Urinary bladder (tissue), 4 donors: ENCODE results near the gene RBMS3. TPM values are rescaled to one million over a fixed set of nuclear protein-coding genes. Genes with fewer than 3 reads are reported as not detected.
"Not testable (repeated sequence)": the region's sequence is repeated elsewhere in the genome, so short reads cannot be mapped to it uniquely, and the experiment has no call there.

ENCODE experiments used
- DNase-seq: peaks from one replicate; pipeline ENCODE4 v3.0.0-alpha.2; 2015; ENCODE audit errors: extremely low spot score
- H3K27ac ChIP-seq: one replicate; pipeline ENCODE4 v1.5.1; 2013; ENCODE audit warnings: low read depth, mild to moderate bottlenecking, moderate library complexity
- H3K36me3 ChIP-seq: one replicate; pipeline ENCODE4 v1.6.1; 2013; ENCODE audit warnings: mild to moderate bottlenecking, moderate library complexity; ENCODE audit not compliant: insufficient read depth
- H3K4me1 ChIP-seq: one replicate; pipeline ENCODE4 v1.6.1; 2013; ENCODE audit warnings: mild to moderate bottlenecking, moderate library complexity; ENCODE audit not compliant: insufficient read depth
- H3K4me3 ChIP-seq: one replicate; pipeline ENCODE4 v1.5.1; 2013; ENCODE audit warnings: low read depth, low read length
- WGBS: extraction: QIAGEN DNeasy Blood & Tissue Kit; methylation state at CpG from one replicate; pipeline ENCODE4 v1.1.7; 2013; 5-methylcytosine and 5-hydroxymethylcytosine counted together
- polyA plus RNA-seq: library from polyadenylated mRNA; stranded (reverse); fragments of 200-250 nt; gene quantifications from one replicate; pipeline ENCODE4 v1.2.3, GENCODE V29; 2013
- total RNA-seq: library from RNA; depleted of rRNA; stranded (reverse); fragments of >200 nt; gene quantifications from one replicate; pipeline ENCODE4 v1.2.3, GENCODE V29; 2014
- donor health status: healthy with polysubstance abuse.
- donor health status: healthy.

The RBMS3 gene
- total and polyA plus RNA-seq, 2 donors = 10.6 to 136 TPM

DNA sequence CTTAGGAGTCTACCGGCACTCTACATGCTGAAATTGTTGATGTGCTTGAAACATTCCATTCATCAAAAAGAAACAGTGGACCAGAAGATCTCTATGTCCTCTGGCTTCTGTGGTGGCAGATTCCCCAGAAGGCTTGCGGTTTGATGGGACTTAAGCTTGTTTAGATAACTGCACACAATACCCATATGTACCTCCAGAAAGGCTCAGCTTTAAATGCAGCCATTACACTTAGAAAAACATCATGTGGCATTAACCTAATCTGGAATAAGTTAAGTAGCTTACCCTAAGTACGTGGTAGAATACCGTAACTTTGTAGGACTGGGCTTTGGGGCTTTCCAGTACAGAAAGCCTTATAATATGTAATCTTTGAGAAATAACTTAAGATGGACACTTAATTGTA, 187.3 kb downstream of the RBMS3 start:
- H3K27ac ChIP-seq = no peak overlapping the region
- DNase-seq = no peak
- WGBS = 96% methylated on average over 4 of the region's 4 CpGs
- no peak overlapping the region for H3K4me3 ChIP-seq
- H3K4me1 ChIP-seq = no peaks in the 10 kb centered on the region
- H3K36me3 ChIP-seq = no peaks in the 10 kb centered on the region

DNA sequence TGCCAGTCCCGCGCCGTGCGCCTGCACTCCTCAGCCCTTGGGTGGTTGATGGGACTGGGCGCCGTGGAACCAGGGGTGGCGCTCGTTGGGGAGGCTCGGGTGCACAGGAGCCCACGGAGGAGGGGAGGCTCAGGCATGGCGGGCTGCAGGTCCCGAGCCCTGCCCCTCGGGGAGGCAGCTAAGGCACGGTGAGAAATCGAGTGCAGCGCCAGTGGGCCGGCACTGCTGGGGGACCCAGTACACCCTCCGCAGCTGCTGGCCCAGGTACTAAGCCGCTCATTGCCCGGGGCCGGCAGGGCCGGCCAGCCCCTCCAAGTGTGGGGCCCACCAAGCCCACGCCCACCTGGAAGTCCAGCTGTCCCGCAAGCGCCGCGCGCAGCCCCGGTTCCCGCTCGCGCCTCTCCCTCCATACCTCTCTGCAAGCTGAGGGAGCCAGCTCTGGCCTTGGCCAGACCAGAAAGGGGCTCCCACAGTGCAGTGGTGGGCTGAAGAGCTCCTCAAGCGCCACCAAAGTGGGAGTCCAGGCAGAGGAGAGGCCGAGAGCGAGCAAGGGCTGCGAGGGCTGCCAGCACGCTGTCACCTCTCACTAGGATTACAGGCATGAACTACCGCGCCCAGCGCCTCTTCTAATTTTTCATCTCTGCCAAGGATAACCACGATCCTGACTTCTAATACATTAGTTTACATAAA, 192.8 kb downstream of the RBMS3 start:
- H3K4me3 ChIP-seq, DNase-seq, H3K36me3 ChIP-seq, H3K4me1 ChIP-seq, H3K27ac ChIP-seq: not testable (repeated sequence)
- WGBS = 91% methylated on average over 41 of the region's 41 CpGs

DNA sequence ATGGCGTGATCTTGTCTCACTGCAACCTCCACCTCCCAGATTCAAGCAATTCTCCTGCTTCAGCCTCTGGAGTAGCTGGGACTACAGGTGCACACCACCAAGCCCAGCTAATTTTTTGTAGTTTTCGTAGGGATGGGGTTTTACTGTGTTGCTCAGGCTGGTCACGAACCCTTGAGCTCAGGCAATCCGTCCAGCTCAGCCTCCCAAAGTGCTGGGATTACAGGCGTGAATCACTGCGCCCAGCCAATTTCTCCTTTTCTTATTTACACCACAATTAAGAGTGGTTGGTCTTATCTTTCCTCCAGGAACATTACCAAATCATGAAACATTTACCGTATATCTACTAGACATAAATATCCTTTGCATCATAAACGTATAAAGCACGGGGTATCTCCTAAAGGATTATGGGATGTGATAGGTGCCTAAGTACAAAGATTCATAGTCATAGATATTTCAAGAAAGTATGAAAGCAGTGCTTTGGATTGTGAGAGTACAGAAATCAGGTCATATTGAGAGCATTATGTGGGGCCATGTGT, 194.5 kb downstream of the RBMS3 start:
- Histone ChIP-seq H3K4me3 (no peak overlapping the region), H3K36me3 (no peaks in the 10 kb centered on the region), H3K27ac (no peak overlapping the region), H3K4me1 (no peaks in the 10 kb centered on the region)
- DNase-seq = no peak
- 81% methylated on average over 9 of the region's 9 CpGs for WGBS

DNA sequence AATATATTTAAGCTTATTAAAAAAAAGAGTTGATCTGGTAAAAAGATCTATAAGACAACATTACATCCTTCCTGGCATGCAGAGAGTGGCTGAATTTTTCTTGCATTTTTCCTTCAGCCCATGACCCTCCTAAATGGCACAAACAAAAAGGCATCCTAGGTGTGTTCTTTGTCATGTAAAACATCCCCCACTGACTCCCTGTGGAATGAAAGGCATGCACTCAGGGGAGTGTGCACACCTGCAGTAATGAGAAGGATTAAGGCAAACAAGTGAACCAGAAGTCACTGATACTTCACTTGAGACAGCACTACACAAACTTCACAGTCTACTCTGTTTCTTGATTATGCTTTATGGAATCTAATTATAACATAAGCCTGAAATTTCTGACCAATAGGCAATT, 195.0 kb downstream of the RBMS3 start:
- no peak overlapping the region for H3K4me3 ChIP-seq
- no peaks in the 10 kb centered on the region for H3K4me1 ChIP-seq
- H3K27ac ChIP-seq = no peak overlapping the region
- no peaks in the 10 kb centered on the region for H3K36me3 ChIP-seq
- DNase-seq = no peak

DNA sequence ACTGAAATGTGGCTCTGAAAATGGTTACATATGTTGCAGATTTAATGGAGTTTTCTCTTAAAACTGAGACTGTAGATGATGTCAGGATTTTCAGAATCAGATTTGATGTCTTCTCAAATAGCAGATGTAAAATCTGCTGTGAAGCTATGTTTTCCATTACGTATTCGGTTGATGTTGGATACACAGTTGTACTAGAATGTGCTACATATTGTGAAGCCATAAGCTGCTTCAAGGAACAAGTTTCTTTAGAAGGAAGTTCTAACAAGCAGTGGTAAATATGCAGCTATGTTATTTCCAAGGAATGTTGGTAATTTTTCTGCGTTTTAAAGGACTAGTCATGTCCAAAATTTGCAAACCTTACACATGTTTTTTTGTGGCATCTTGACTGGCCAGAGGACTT, 197.7 kb downstream of the RBMS3 start:
- no peak overlapping the region for H3K27ac ChIP-seq
- DNase-seq = no peak
- WGBS = 90% methylated on average over 3 of the region's 3 CpGs

DNA sequence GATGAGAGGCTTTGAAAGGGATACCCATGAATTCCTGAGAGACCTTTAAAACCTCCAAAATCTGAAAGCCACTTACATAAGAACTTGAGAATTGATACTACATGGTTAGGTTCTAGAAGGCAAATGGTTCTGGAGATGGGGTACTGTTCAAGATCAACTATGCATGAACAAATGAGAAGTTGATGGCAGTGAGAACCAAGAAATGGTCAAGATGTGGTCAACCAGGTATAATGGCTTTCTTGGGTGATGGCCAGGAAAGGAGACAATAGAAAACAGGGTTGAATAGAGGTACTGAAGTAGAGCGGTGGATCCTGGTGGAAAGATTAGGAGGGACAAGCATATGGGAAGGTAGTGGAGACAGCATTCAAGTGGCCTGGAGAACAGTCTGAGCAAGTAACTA, 200.4 kb downstream of the RBMS3 start:
- WGBS = 36% methylated on average over 1 of the region's 1 CpG
- DNase-seq = no peak
- Histone ChIP-seq H3K4me1 (no peaks in the 10 kb centered on the region), H3K36me3 (no peaks in the 10 kb centered on the region), H3K4me3 (no peak overlapping the region), H3K27ac (no peak overlapping the region)

More for the DNA sequence above, 197.7 kb downstream of the RBMS3 start:
- Histone ChIP-seq H3K36me3 (no peaks in the 10 kb centered on the region), H3K4me1 (no peaks in the 10 kb centered on the region), H3K4me3 (no peak overlapping the region)

DNA sequence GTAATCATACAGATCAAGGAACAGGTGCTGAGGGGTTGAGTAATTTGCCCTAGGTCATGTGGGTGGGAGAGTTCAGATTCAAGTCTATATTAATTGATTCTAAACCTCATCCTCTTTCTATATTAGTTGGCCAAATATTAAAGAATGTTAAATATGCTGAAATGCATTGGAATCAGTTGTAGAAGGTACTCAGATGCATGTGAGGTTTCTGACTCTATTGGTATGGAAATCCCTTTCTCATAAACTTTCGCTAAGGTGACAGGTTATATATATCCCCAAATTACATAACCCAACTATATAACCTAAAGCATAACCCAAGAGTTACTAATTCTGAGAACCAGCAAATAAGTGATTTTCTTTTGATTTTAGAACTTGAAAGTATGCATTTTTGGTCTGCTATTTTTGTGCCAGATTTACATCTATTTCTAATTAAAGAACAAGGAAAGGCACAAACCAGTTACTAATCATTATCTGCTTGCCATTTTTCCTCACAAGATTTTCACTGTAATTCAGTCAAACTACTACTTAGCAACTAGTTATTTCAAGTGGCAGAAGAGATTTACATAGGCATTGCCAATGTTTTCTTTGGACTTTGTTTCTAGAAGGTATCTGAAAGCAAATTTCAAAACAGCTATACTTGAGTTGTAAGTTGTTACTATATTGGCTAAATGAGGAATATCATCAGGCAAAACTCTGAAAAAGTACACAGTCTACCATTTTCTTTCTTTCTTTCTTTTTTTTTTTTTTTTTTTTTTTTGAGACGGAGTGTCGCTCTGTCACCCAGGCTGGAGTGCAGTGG, 201.3 kb downstream of the RBMS3 start:
- WGBS = 95% methylated on average over 3 of the region's 3 CpGs
- Histone ChIP-seq H3K36me3 (no peaks in the 10 kb centered on the region), H3K27ac (no peak overlapping the region), H3K4me1 (no peaks in the 10 kb centered on the region), H3K4me3 (no peak overlapping the region)
- no peak for DNase-seq

DNA sequence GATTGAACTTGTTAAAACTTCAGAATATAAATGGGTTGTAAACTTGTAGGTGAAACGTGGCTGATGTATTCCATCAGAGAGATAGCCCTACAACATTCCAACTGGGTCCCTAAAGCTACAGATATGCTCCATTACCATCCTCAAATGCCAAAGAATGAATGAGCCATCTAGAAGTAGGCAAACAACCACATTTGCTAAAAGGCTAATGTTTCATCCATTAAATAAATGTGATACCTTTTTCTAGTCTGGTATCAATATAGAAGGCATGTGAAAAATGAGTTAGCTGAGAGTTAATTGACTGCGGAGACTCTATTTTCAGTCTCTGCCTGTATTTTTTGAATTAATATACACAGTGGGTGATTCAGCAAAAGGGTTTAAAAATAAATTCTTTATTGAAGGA, 203.8 kb downstream of the RBMS3 start:
- Histone ChIP-seq H3K4me3 (no peak overlapping the region), H3K4me1 (no peaks in the 10 kb centered on the region), H3K27ac (no peak overlapping the region), H3K36me3 (no peaks in the 10 kb centered on the region)
- 88% methylated on average over 2 of the region's 2 CpGs for WGBS
- no peak for DNase-seq

DNA sequence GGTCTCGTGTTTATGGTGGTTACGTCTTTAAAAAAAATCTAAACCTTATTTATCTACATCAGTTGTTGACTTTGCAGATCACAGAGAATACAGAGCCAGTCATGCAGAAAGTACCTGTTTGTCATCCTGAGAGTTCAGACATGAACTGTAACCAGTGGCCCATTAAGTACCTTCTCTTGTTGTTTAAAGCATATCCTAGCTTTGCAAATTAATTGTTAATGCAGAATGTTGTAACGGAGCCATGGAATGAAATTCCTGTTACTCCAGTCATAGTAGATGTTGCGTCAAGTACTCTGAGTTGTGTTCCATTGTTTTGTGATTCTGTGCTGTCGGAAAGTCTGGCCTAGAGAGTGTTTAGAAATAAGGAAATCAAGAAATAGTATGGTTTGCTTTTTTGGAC, 205.2 kb downstream of the RBMS3 start:
- H3K4me3 ChIP-seq = no peak overlapping the region
- H3K36me3 ChIP-seq = no peaks in the 10 kb centered on the region
- no peaks in the 10 kb centered on the region for H3K4me1 ChIP-seq
- H3K27ac ChIP-seq = no peak overlapping the region
- DNase-seq = no peak
- 81% methylated on average over 5 of the region's 5 CpGs for WGBS

DNA sequence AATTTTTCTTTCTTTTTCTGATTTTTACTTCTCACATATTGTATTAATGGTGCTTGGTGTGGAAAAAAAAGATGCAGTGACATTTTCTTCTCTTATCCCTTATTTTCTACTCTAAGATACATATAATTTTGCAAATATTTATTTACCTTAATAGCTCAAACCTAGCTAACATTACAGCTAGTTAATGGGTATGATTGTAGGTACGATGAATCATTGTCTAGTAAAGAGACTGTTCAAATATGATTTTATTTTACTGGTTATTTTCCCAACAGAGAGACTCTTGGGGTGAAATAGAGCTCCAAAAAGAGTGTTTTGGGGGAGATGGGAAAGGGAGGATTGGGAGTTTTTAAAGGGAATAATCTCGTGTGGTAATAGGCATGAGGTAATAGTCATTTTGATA, 206.0 kb downstream of the RBMS3 start:
- no peak overlapping the region for H3K27ac ChIP-seq
- H3K36me3 ChIP-seq = no peaks in the 10 kb centered on the region
- H3K4me3 ChIP-seq = no peak overlapping the region
- WGBS = 87% methylated on average over 2 of the region's 2 CpGs
- DNase-seq = no peak
- no peaks in the 10 kb centered on the region for H3K4me1 ChIP-seq

DNA sequence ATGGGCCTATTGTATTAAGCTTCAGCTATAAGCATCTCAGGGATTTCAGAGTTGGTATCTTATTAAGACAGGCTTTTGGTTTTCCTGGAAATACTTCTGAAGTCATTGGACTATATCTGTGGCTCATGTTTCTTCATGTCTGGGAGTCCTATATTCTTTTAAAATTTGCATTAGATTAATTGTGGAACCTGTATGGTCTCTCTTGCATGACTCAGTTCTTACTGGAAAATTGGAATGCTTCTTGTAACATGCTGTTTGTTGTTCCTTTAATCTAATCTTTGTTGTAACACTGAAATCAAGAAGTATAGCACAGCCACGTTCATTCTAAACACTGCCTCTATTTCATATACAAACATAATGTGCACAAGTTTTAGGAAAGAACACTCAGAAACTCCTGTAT, 208.1 kb downstream of the RBMS3 start:
- H3K4me3 ChIP-seq = no peak overlapping the region
- no peaks in the 10 kb centered on the region for H3K4me1 ChIP-seq
- no peaks in the 10 kb centered on the region for H3K36me3 ChIP-seq
- 54% methylated on average over 1 of the region's 1 CpG for WGBS
- no peak for DNase-seq
- no peak overlapping the region for H3K27ac ChIP-seq

DNA sequence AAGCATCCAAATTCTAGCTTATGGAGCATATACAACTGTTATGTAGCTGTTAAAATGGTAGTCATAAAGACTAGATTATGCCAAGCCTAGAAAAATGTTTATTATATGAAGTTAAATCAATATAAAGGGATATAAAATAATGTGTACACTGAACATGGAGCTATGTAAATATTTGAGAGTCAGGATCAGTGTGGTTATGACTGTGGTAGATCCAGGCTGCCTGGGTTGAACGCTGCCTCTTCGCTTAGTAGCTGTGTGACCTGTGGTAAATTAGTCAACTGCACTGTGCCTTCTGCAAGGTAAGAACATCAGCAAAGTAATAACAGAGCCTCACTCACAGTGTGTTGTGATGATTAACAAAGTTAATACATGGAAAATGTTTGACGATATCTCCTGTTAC, 212.2 kb downstream of the RBMS3 start:
- Histone ChIP-seq H3K36me3 (no peaks in the 10 kb centered on the region), H3K4me3 (no peak overlapping the region), H3K4me1 (no peaks in the 10 kb centered on the region), H3K27ac (no peak overlapping the region)
- WGBS = 79% methylated on average over 3 of the region's 3 CpGs
- DNase-seq = no peak

DNA sequence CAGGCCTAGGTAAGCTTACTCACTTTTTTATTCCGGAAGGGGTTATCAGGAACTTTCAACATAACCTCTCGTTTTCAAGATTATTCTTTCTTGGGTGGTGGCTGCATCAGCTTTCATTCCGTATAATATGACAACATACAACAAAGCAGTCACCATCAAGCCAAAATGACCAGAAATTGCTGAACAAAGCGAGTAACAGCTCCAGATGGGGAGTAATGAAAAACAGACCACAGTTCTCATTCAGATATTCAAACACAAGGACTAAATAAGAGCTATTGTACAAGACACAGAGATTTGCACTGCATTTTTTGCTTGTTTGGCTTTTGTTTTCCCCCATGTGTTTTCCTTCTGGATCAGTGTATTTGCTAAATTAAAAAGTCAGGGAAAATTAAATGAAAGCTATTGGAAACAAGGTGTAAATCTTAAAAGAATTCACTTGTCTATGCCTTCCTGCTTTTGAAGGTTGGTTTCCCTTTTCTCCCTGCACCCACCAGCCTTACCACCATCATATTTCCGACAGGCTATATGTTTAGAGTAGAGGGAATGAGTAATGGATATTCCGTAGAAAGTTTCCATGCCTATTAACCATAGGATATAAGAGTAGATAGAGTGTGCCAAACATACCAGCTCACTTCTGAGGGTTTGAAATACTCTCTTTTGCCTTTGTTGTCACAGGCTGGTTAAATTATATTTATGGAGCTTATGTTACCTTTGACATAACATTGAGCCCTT, 213.6 kb downstream of the RBMS3 start:
- no peak overlapping the region for H3K4me3 ChIP-seq
- H3K4me1 ChIP-seq = no peaks in the 10 kb centered on the region
- H3K27ac ChIP-seq = no peak overlapping the region
- no peaks in the 10 kb centered on the region for H3K36me3 ChIP-seq
- WGBS = 63% methylated on average over 6 of the region's 6 CpGs
- no peak for DNase-seq

DNA sequence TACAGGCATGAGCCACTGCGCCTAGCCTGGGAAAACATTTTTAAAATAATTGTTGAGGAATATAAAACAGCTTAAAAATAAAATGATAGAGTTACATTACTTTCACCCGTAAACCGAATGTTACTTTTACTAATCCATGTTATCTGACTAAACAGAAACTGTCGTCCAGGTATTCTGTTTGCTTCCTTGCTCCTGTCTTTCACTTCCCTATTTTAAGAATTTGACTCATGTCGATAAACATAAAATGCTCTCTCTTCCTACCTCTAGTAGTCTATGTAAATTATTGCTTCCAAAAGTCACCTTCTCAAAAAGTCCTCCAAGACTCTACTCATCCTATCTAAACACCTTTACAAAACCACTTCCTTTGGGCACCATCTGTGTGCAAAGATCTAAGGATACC, 216.4 kb downstream of the RBMS3 start:
- no peak for DNase-seq
- WGBS = 92% methylated on average over 5 of the region's 5 CpGs
- no peaks in the 10 kb centered on the region for H3K4me1 ChIP-seq
- H3K4me3 ChIP-seq = no peak overlapping the region
- no peaks in the 10 kb centered on the region for H3K36me3 ChIP-seq
- no peak overlapping the region for H3K27ac ChIP-seq
